ENCODE data around the gene PIK3AP1. TPM values are rescaled to one million over a fixed set of nuclear protein-coding genes. Genes with fewer than 3 reads are reported as not detected.
"Not testable (repeated sequence)": the region's sequence is repeated elsewhere in the genome, so short reads cannot be mapped to it uniquely, and the experiment has no call there.

Gene PIK3AP1
- total and polyA plus RNA-seq, 4 experiments from 2014 or later: 1.1 to 2.6 (median 1.5) TPM

GRCh38 chr10:96703358-96703757, 17.0 kb downstream of the PIK3AP1 start:
- Mint-ChIP-seq H3K27me3 (no peaks in the 10 kb centered on the region), H3K4me3 (no peak overlapping the region), H3K36me3 (no peaks in the 10 kb centered on the region), H3K9me3 (no peaks in the 10 kb centered on the region), H3K4me1 (no peaks in the 10 kb centered on the region), H3K27ac (no peak overlapping the region)
- no peak overlapping the region for H3K4me3 ChIP-seq (ENCODE audit: low read length in 2 of 2)
- H3K9me3 ChIP-seq (ENCODE audit: control insufficient read depth in 1 of 2, low read length in 2 of 2): no peaks in the 10 kb centered on the region
- no peak for DNase-seq
- no peaks in the 10 kb centered on the region for H3K4me1 ChIP-seq (ENCODE audit: insufficient read depth, low read length)
- CTCF ChIA-PET (ENCODE audit: partially characterized antibody): no interaction called here
- intact Hi-C loops (cut with micrococcal nuclease): no loop called here
- no peak overlapping the region for H3K27ac ChIP-seq (ENCODE audit: low read depth, low read length)
- no peaks in the 10 kb centered on the region for H3K36me3 ChIP-seq (ENCODE audit: insufficient read depth, low read length)
- H3K27me3 ChIP-seq (ENCODE audit: insufficient read depth, low read length): no peaks in the 10 kb centered on the region
- POLR2A ChIA-PET (ENCODE audit: partially characterized antibody): no interaction called here

GRCh38 chr10:96701265-96701664, 19.0 kb downstream of the PIK3AP1 start:
- Histone ChIP-seq H3K27me3 (ENCODE audit: insufficient read depth, low read length) (no peaks in the 10 kb centered on the region), H3K9me3 (ENCODE audit: control insufficient read depth in 1 of 2, low read length in 2 of 2) (no peaks in the 10 kb centered on the region), H3K4me1 (ENCODE audit: insufficient read depth, low read length) (no peaks in the 10 kb centered on the region), H3K4me3 (ENCODE audit: low read length in 2 of 2) (no peak overlapping the region), H3K36me3 (ENCODE audit: insufficient read depth, low read length) (no peaks in the 10 kb centered on the region), H3K27ac (ENCODE audit: low read depth, low read length) (no peak overlapping the region)
- POLR2A ChIA-PET (ENCODE audit: partially characterized antibody): no interaction called here
- H3K9me3 Mint-ChIP-seq: peaks cover 0 to 2% (median 0%) of the 10 kb centered on the region in 8 donors
- H3K4me3 Mint-ChIP-seq: no peak overlapping the region
- H3K36me3 Mint-ChIP-seq: no peaks in the 10 kb centered on the region
- H3K27me3 Mint-ChIP-seq: no peaks in the 10 kb centered on the region
- CTCF ChIA-PET (ENCODE audit: partially characterized antibody): no interaction called here
- H3K27ac Mint-ChIP-seq: no peak overlapping the region
- intact Hi-C loops (cut with micrococcal nuclease): no loop called here
- no peak for DNase-seq
- peaks cover 0 to 5% (median 1%) of the 10 kb centered on the region in 4 donors for H3K4me1 Mint-ChIP-seq

GRCh38 chr10:96700374-96701099, 19.8 kb downstream of the PIK3AP1 start:
- Mint-ChIP-seq H3K4me3 (no peak overlapping the region), H3K36me3 (no peaks in the 10 kb centered on the region), H3K27ac (peak overlapping the region in 2 of 7 donors; percentile 49 to 73), H3K9me3 (peaks cover 0 to 2% (median 0%) of the 10 kb centered on the region in 8 donors), H3K4me1 (peaks cover 2 to 11% (median 7%) of the 10 kb centered on the region in 4 donors), H3K27me3 (no peaks in the 10 kb centered on the region)
- Histone ChIP-seq H3K9me3 (ENCODE audit: control insufficient read depth in 1 of 2, low read length in 2 of 2) (no peaks in the 10 kb centered on the region), H3K27ac (ENCODE audit: low read depth, low read length) (no peak overlapping the region), H3K4me1 (ENCODE audit: insufficient read depth, low read length) (peaks cover 4% of the 10 kb centered on the region), H3K27me3 (ENCODE audit: insufficient read depth, low read length) (no peaks in the 10 kb centered on the region), H3K36me3 (ENCODE audit: insufficient read depth, low read length) (no peaks in the 10 kb centered on the region), H3K4me3 (ENCODE audit: low read length in 2 of 2) (no peak overlapping the region)
- no peak for DNase-seq
- POLR2A ChIA-PET (ENCODE audit: partially characterized antibody): no interaction called here
- intact Hi-C loops (cut with micrococcal nuclease): no loop called here
- CTCF ChIA-PET (ENCODE audit: partially characterized antibody): no interaction called here

- peaks cover 0 to 2% (median 0%) of the 10 kb centered on the region in 8 donors for H3K9me3 Mint-ChIP-seq
- H3K9me3 ChIP-seq (ENCODE audit: control insufficient read depth in 1 of 2, low read length in 2 of 2): no peaks in the 10 kb centered on the region
- H3K27me3 Mint-ChIP-seq: no peaks in the 10 kb centered on the region
- H3K27ac Mint-ChIP-seq: no peak overlapping the region
- intact Hi-C loops (cut with micrococcal nuclease): no loop called here
- no peak overlapping the region for H3K27ac ChIP-seq (ENCODE audit: low read depth, low read length)
- H3K36me3 Mint-ChIP-seq: no peaks in the 10 kb centered on the region
- H3K27me3 ChIP-seq (ENCODE audit: insufficient read depth, low read length): no peaks in the 10 kb centered on the region
- no peak for DNase-seq
- POLR2A ChIA-PET (ENCODE audit: partially characterized antibody): no interaction called here
- H3K4me1 ChIP-seq (ENCODE audit: insufficient read depth, low read length): peaks cover 12% of the 10 kb centered on the region
- H3K4me1 Mint-ChIP-seq: peaks cover 7 to 16% (median 13%) of the 10 kb centered on the region in 4 donors
- no peaks in the 10 kb centered on the region for H3K36me3 ChIP-seq (ENCODE audit: insufficient read depth, low read length)
- CTCF ChIA-PET (ENCODE audit: partially characterized antibody): no interaction called here
- H3K4me3 ChIP-seq (ENCODE audit: low read length in 2 of 2): no peak overlapping the region
- no peak overlapping the region for H3K4me3 Mint-ChIP-seq
Measured at GRCh38 chr10:96699613-96700012, 20.7 kb downstream of the PIK3AP1 start.

- Mint-ChIP-seq H3K27ac (peak overlapping the region in 1 of 7 donors; percentile 59), H3K4me1 (peaks cover 7 to 16% (median 13%) of the 10 kb centered on the region in 4 donors)
- H3K27me3 ChIP-seq (ENCODE audit: insufficient read depth, low read length); DNase-seq; H3K36me3 Mint-ChIP-seq; H3K9me3 ChIP-seq (ENCODE audit: control insufficient read depth in 1 of 2, low read length in 2 of 2); H3K36me3 ChIP-seq (ENCODE audit: insufficient read depth, low read length); H3K27ac ChIP-seq (ENCODE audit: low read depth, low read length); H3K27me3 Mint-ChIP-seq; H3K9me3 Mint-ChIP-seq; intact Hi-C loops (cut with micrococcal nuclease); H3K4me3 Mint-ChIP-seq; CTCF ChIA-PET (ENCODE audit: partially characterized antibody); H3K4me3 ChIP-seq (ENCODE audit: low read length in 2 of 2); POLR2A ChIA-PET (ENCODE audit: partially characterized antibody): not testable (repeated sequence)
- H3K4me1 ChIP-seq (ENCODE audit: insufficient read depth, low read length): peaks cover 12% of the 10 kb centered on the region
Measured at GRCh38 chr10:96698305-96698704, 22.0 kb downstream of the PIK3AP1 start.

- CTCF ChIA-PET (ENCODE audit: partially characterized antibody): interaction anchor here (1.4 kb wide), 1 partner anchor 12 kb away, joined by 3 read pairs; no protein-coding TSS in a partner anchor
- H3K4me1 ChIP-seq (ENCODE audit: insufficient read depth, low read length): peaks cover 12% of the 10 kb centered on the region
- no peak overlapping the region for H3K27ac Mint-ChIP-seq
- H3K4me3 ChIP-seq (ENCODE audit: low read length in 2 of 2): no peak overlapping the region
- H3K4me3 Mint-ChIP-seq: no peak overlapping the region
- no peaks in the 10 kb centered on the region for H3K36me3 ChIP-seq (ENCODE audit: insufficient read depth, low read length)
- no peaks in the 10 kb centered on the region for H3K27me3 Mint-ChIP-seq
- no peak overlapping the region for H3K27ac ChIP-seq (ENCODE audit: low read depth, low read length)
- no peaks in the 10 kb centered on the region for H3K27me3 ChIP-seq (ENCODE audit: insufficient read depth, low read length)
- H3K36me3 Mint-ChIP-seq: no peaks in the 10 kb centered on the region
- POLR2A ChIA-PET (ENCODE audit: partially characterized antibody): no interaction called here
- H3K4me1 Mint-ChIP-seq: peaks cover 7 to 16% (median 13%) of the 10 kb centered on the region in 4 donors
- intact Hi-C loops (cut with micrococcal nuclease): no loop called here
- peaks cover 0 to 2% (median 0%) of the 10 kb centered on the region in 8 donors for H3K9me3 Mint-ChIP-seq
- DNase-seq: no peak
- no peaks in the 10 kb centered on the region for H3K9me3 ChIP-seq (ENCODE audit: control insufficient read depth in 1 of 2, low read length in 2 of 2)
Measured at GRCh38 chr10:96697438-96697837, 22.9 kb downstream of the PIK3AP1 start.

- Mint-ChIP-seq H3K4me1 (peaks cover 7 to 16% (median 13%) of the 10 kb centered on the region in 4 donors), H3K4me3 (no peak overlapping the region), H3K27me3 (no peaks in the 10 kb centered on the region), H3K36me3 (no peaks in the 10 kb centered on the region), H3K27ac (no peak overlapping the region), H3K9me3 (peaks cover 0 to 2% (median 0%) of the 10 kb centered on the region in 8 donors)
- no peak overlapping the region for H3K4me3 ChIP-seq (ENCODE audit: low read length in 2 of 2)
- no peaks in the 10 kb centered on the region for H3K9me3 ChIP-seq (ENCODE audit: control insufficient read depth in 1 of 2, low read length in 2 of 2)
- peaks cover 12% of the 10 kb centered on the region for H3K4me1 ChIP-seq (ENCODE audit: insufficient read depth, low read length)
- H3K36me3 ChIP-seq (ENCODE audit: insufficient read depth, low read length): no peaks in the 10 kb centered on the region
- ChIA-PET POLR2A (ENCODE audit: partially characterized antibody) (no interaction called here), CTCF (ENCODE audit: partially characterized antibody) (interaction anchor here (1.4 kb wide), 1 partner anchor 12 kb away, joined by 3 read pairs; no protein-coding TSS in a partner anchor)
- intact Hi-C loops (cut with micrococcal nuclease): no loop called here
- DNase-seq: no peak
- no peaks in the 10 kb centered on the region for H3K27me3 ChIP-seq (ENCODE audit: insufficient read depth, low read length)
- no peak overlapping the region for H3K27ac ChIP-seq (ENCODE audit: low read depth, low read length)
Measured at GRCh38 chr10:96696845-96697425, 23.4 kb downstream of the PIK3AP1 start.
